ENCODE data around the gene ADAM12. TPM values are rescaled to one million over a fixed set of nuclear protein-coding genes. Genes with fewer than 3 reads are reported as not detected.

The ADAM12 gene
- total RNA-seq, 1 donor from 2014 or later, result 100 TPM

- Mint-ChIP-seq H3K36me3 (ENCODE audit: low read depth, unreplicated experiment) (peaks cover 28% of the 10 kb centered on the region), H3K27me3 (ENCODE audit: low read depth, unreplicated experiment) (no peaks in the 10 kb centered on the region), H3K27ac (ENCODE audit: unreplicated experiment) (no peak overlapping the region), H3K9me3 (ENCODE audit: unreplicated experiment) (peaks cover 8% of the 10 kb centered on the region), H3K4me3 (ENCODE audit: unreplicated experiment) (no peak overlapping the region), H3K4me1 (ENCODE audit: low read depth, unreplicated experiment) (peaks cover 22% of the 10 kb centered on the region)
- no peaks in the 10 kb centered on the region for H3K36me3 ChIP-seq (ENCODE audit: insufficient read depth, low read length)
- no peaks in the 10 kb centered on the region for H3K79me2 ChIP-seq (ENCODE audit: insufficient read depth, low read length)
- TF ChIP-seq EZH2 (IDR thresholded peaks at IDR 0.05; ENCODE audit: insufficient read depth, low read length), result no peak
- TF ChIP-seq CTCF (IDR thresholded peaks at IDR 0.05; ENCODE audit: insufficient read depth, low read depth, low read length), result no peak
- no peak overlapping the region for H3K9ac ChIP-seq (ENCODE audit: low read length)
- H2AFZ ChIP-seq (ENCODE audit: low read depth, low read length), result no peak overlapping the region
- H3K9me3 ChIP-seq (ENCODE audit: insufficient read depth, low read depth, low read length), result no peaks in the 10 kb centered on the region
- no peak overlapping the region for H3K4me2 ChIP-seq (ENCODE audit: low read length)
- no peaks in the 10 kb centered on the region for H3K27me3 ChIP-seq (ENCODE audit: insufficient read depth, low read length)
- no peaks in the 10 kb centered on the region for H4K20me1 ChIP-seq (ENCODE audit: insufficient read depth, low read length)
- H3K4me1 ChIP-seq (ENCODE audit: insufficient read depth, low read length), result peaks cover 6% of the 10 kb centered on the region
- no peak for DNase-seq (ENCODE audit: low read depth)
- no peak overlapping the region for H3K27ac ChIP-seq (ENCODE audit: low read depth, low read length)
- H3K4me3 ChIP-seq (ENCODE audit: insufficient read depth, low read depth, low read length), result no peak overlapping the region
- FAIRE-seq, result no peak
These were observed 397.3 kb downstream of the ADAM12 start for GRCh38 chr10:125990974-125991373.

GRCh38 chr10:125989791-125990190 lies 398.5 kb downstream of the ADAM12 start:
- Histone ChIP-seq H3K36me3 (ENCODE audit: insufficient read depth, low read length) (no peaks in the 10 kb centered on the region), H3K4me1 (ENCODE audit: insufficient read depth, low read length) (peaks cover 6% of the 10 kb centered on the region), H3K4me2 (ENCODE audit: low read length) (no peak overlapping the region), H3K9me3 (ENCODE audit: insufficient read depth, low read depth, low read length) (no peaks in the 10 kb centered on the region), H3K9ac (ENCODE audit: low read length) (no peak overlapping the region), H3K79me2 (ENCODE audit: insufficient read depth, low read length) (no peaks in the 10 kb centered on the region), H3K27ac (ENCODE audit: low read depth, low read length) (no peak overlapping the region), H4K20me1 (ENCODE audit: insufficient read depth, low read length) (no peaks in the 10 kb centered on the region), H2AFZ (ENCODE audit: low read depth, low read length) (no peak overlapping the region), H3K27me3 (ENCODE audit: insufficient read depth, low read length) (no peaks in the 10 kb centered on the region), H3K4me3 (ENCODE audit: insufficient read depth, low read depth, low read length) (no peak overlapping the region)
- no peak for FAIRE-seq
- H3K36me3 Mint-ChIP-seq (ENCODE audit: low read depth, unreplicated experiment), result peaks cover 27% of the 10 kb centered on the region
- no peak overlapping the region for H3K4me3 Mint-ChIP-seq (ENCODE audit: unreplicated experiment)
- H3K27ac Mint-ChIP-seq (ENCODE audit: unreplicated experiment), result no peak overlapping the region
- TF ChIP-seq EZH2 (IDR thresholded peaks at IDR 0.05; ENCODE audit: insufficient read depth, low read length) (no peak), CTCF (IDR thresholded peaks at IDR 0.05; ENCODE audit: insufficient read depth, low read depth, low read length) (no peak)
- H3K27me3 Mint-ChIP-seq (ENCODE audit: low read depth, unreplicated experiment), result no peaks in the 10 kb centered on the region
- DNase-seq (ENCODE audit: low read depth), result no peak
- peaks cover 28% of the 10 kb centered on the region for H3K4me1 Mint-ChIP-seq (ENCODE audit: low read depth, unreplicated experiment)
- peaks cover 8% of the 10 kb centered on the region for H3K9me3 Mint-ChIP-seq (ENCODE audit: unreplicated experiment)

GRCh38 chr10:125985557-125986240 lies 402.6 kb downstream of the ADAM12 start:
- H3K36me3 ChIP-seq (ENCODE audit: insufficient read depth, low read length), result no peaks in the 10 kb centered on the region
- FAIRE-seq (no peak), DNase-seq (ENCODE audit: low read depth) (no peak)
- Mint-ChIP-seq H3K36me3 (ENCODE audit: low read depth, unreplicated experiment) (peaks cover 26% of the 10 kb centered on the region), H3K9me3 (ENCODE audit: unreplicated experiment) (peaks cover 8% of the 10 kb centered on the region), H3K27ac (ENCODE audit: unreplicated experiment) (no peak overlapping the region), H3K4me1 (ENCODE audit: low read depth, unreplicated experiment) (peaks cover 31% of the 10 kb centered on the region), H3K27me3 (ENCODE audit: low read depth, unreplicated experiment) (no peaks in the 10 kb centered on the region), H3K4me3 (ENCODE audit: unreplicated experiment) (peak overlapping the region; percentile 51)
- no peaks in the 10 kb centered on the region for H3K79me2 ChIP-seq (ENCODE audit: insufficient read depth, low read length)
- H2AFZ ChIP-seq (ENCODE audit: low read depth, low read length), result no peak overlapping the region
- no peak overlapping the region for H3K27ac ChIP-seq (ENCODE audit: low read depth, low read length)
- no peak for TF ChIP-seq CTCF (IDR thresholded peaks at IDR 0.05; ENCODE audit: insufficient read depth, low read depth, low read length)
- no peak for TF ChIP-seq EZH2 (IDR thresholded peaks at IDR 0.05; ENCODE audit: insufficient read depth, low read length)
- no peaks in the 10 kb centered on the region for H3K27me3 ChIP-seq (ENCODE audit: insufficient read depth, low read length)
- H3K4me1 ChIP-seq (ENCODE audit: insufficient read depth, low read length), result peaks cover 21% of the 10 kb centered on the region
- no peaks in the 10 kb centered on the region for H3K9me3 ChIP-seq (ENCODE audit: insufficient read depth, low read depth, low read length)
- no peak overlapping the region for H3K4me3 ChIP-seq (ENCODE audit: insufficient read depth, low read depth, low read length)
- H4K20me1 ChIP-seq (ENCODE audit: insufficient read depth, low read length), result no peaks in the 10 kb centered on the region
- no peak overlapping the region for H3K9ac ChIP-seq (ENCODE audit: low read length)
- no peak overlapping the region for H3K4me2 ChIP-seq (ENCODE audit: low read length)

All from astrocyte (in vitro differentiated cells and primary cell).